ENCODE data around the gene IL20.

Gene IL20, protein sequence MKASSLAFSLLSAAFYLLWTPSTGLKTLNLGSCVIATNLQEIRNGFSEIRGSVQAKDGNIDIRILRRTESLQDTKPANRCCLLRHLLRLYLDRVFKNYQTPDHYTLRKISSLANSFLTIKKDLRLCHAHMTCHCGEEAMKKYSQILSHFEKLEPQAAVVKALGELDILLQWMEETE

DNA sequence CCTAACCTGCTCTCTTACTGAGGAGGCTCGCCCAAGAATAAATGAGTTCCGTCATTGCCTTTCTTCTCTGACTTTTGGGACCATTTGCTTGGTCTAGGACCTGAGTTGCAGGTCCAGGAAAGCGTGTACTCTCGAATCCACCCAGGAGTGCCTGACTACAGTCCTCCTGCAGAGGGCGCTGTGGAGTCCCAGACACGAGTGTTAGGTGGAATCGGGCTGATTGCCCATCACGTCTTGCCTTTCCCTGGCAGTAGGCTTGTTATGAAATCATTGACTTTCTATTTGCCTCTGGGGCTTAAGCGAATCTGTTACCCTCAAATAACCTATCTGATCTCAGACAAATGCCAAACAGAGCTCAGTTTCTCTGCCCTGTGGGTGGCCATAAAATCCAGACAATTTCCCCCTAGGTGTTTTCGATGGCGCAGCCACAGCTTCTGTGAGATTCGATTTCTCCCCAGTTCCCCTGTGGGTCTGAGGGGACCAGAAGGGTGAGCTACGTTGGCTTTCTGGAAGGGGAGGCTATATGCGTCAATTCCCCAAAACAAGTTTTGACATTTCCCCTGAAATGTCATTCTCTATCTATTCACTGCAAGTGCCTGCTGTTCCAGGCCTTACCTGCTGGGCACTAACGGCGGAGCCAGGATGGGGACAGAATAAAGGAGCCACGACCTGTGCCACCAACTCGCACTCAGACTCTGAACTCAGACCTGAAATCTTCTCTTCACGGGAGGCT lies at the start of gene IL20:
Gene IL20, plus strand, starts transcription at position 685 of the 733 bp plus-strand sequence. CDS start 230 bp downstream, outside the sequence.
- peak; percentile 76 for DNase-seq (ENCODE audit: low spot score)

DNA sequence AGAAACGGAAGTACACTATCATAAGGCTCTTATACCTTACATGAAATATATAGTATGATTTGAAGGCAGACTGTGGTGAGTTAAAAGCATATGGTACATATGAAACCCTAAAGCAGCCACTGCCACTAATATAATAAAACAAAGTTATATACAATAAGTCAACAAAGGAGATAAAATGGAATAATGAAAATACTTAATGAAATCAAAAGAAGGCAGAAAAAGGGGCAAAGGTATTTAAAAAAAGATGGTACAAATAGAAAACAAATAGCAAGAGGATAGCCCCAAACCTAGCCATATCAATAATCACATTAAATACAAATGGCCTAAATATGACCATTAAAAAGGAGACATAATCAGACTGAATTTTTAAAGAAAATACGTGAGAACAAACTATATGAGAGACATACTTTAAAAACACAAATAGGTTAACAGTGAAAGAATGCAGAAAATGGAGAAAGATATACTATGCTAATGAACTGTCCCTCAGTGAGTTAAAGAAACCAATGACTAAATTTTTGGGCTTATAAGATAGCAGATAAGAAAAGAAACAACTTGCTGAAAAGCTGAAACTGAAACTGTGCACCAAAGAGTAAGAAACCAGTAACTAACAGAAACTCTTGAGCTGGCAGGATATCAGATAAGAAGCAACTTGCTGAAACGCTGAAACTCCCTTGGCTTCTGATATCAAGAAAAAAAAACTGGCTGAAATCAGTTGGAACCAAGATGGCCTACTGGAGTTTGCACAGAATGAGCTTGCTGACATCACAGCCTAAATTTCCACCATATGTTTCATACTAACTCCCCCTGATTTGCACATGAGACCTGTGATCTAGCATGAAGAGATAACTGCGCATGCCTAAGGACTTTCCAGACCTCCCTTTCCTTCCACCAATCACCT lies 48.8 kb upstream of the IL20 start:
- DNase-seq (ENCODE audit: low spot score) = no peak

DNA sequence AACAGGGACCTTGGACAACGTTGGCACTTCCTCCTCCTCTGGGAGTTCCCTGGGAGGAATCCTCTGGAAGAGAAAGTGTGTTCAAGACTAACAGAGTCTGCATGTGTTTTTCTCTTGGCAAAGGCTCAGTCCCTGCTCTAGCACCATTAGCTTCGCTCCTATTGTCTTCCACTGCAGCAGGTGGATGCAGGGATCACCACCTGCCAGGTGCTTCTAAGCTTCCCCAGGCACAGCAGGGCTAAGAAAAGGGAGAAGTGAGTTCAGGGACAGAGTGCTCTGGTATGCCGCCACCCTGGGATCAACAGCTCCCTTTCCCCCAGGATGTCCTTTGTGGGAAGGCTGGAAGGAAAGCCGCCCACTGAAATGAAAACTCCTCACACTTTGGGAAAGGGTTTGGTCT lies 43.9 kb upstream of the IL20 start:
- DNase-seq (ENCODE audit: low spot score) = no peak

DNA sequence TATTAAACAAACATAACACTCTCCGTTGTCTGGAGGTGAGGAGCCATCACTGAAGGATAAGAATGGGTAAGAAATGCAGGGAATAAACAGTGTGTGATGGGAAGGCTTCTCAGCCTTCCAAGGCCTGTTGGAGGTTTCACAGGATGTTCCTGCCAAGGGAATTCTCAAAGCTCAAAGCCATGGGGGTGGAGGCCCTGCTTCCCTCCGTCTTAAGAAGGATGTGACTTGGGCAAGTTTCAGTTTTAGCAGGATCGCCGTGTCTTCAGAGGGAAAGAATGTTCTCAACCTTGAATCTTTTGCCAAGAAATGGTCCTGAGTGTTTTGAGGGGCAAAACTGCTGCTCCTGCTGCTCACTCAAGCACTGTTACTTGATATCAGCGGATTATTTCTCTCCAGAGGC lies 41.7 kb upstream of the IL20 start:
- no peak for DNase-seq (ENCODE audit: low spot score)

DNA sequence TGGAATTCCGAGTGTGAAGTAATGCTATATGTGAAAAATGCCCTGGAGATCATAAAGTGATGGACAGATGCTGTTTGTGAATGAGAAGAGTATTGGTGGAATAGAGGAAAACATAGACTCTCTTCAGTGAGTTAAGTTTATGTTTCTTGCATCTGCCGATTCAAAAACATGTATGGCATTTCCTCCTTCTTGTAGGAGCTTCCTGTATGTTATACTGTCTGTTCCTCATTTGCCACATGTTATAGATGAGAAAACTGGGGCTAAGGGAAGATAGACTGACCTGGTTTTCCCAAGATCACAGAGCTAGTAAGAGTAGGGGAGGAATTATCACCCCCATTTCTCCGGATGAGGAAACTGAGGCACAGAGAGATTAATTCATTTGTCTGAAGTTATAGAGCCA lies 41.1 kb upstream of the IL20 start:
- no peak for DNase-seq (ENCODE audit: low spot score)

DNA sequence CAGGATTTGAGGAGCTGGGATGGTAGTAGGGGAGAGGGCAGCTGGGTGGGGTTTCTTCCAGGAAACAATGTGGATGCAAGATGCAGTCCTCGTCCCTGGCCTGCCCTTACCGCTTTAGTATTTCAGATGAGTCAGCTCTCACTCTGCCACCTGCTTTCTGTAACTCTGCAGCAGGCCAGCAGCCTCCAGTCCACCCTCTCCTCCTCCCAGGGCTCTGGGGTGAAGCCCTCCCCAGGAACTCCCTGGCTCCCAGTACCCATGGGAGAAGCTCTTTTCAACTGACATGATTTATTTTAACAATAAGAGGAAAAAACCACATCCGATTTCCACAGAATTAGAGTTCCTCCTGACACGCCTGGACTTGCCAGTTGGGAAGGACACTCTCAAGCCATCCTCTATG lies 39.0 kb upstream of the IL20 start:
- peak; percentile 49 for DNase-seq (ENCODE audit: low spot score)

DNA sequence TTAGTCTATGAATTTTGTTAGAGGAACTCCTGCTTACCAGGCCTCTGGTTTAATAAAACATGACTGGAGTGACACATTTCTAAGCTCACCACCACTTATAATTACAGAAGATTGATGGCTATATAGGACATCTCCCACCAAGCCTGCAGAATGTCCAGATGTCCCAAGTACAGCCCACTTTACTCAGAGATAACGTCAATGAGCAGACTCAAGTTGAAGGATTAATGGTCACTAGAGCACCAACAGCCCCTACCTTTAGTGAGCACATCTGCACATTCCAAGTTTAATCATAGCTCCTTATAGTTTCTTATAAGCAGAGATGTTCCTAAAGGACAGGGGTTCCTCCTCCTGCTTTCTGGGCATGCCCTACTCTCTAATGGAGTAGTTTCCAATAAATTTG lies 37.4 kb upstream of the IL20 start:
- DNase-seq (ENCODE audit: low spot score) = no peak

DNA sequence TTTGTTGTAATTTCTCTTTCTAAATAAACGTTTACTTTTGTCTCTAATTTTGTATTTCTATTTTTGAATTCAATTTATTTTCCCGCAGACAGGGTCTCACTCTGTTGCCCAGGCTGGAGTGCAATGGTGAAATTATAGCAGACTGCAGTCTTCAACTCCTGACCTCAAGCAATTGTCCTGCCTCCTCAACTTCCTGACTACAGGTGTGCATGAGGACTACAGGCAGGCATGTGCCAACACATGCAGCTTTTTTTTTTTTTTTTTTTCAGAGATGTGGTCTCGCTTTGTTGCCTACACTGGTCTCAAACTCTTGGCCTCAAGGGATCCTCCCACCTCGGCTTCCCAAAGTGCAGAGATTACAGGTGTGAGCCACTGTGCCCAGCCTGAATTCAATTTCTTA lies 36.7 kb upstream of the IL20 start:
- DNase-seq (ENCODE audit: low spot score) = no peak

DNA sequence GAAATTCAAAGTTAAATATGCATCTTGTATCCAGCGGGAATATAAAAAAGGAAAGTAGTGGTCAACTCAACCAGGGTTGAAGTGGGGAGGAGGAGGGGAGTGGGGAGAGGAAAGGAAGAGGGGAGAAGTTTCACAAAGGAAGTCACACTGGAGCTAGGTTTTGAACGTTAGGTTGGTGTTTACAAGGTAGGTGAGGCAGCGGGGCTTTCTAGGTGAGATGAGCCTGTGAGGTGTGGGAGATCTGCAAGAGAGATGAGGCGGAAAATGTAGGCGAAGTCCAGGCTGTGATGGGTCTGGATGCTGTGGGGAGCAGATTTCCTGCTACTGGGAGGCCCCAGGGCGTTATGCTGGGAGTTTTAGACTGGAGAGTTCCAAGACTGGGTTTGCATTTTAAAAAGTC lies 36.1 kb upstream of the IL20 start:
- DNase-seq (ENCODE audit: low spot score) = no peak

DNA sequence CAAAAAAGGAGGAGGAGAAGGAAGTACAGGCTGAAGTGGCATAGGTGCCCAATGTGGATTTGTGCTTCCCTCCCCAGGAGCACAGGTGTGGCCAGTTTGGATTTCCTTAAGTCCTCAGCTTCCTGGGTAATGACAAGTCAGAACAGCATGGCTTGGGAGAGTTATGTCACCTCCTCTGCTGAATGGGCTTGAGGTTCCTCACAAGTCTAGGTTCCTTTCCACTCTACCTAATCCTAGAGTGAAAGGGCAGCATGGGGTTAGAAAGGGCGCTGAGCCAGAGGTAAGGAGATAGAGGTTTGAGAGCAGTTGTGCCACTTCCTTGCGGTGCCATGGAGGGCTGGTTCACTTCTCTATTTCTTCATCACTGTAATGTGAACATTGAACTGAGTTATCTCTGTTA lies 35.5 kb upstream of the IL20 start:
- no peak for DNase-seq (ENCODE audit: low spot score)

DNA sequence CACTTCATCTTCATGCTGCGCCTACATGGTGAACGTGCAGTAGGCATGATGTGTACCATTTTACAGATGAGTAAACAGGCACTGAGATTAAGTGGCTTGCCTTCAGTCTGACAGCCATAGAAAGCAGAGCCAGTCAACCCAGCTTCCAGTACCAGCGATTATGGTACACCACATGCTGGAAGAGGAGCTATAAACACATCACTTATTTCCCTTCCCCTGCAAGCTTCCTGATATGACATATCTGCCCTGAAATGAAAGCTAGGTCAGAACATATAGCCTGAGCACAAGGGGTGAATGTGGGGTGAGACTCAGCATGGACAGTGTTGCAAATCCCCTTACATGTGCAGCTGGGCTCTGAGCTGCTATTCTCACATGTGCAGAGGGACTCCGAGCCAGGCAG lies 33.8 kb upstream of the IL20 start:
- no peak for DNase-seq (ENCODE audit: low spot score)

DNA sequence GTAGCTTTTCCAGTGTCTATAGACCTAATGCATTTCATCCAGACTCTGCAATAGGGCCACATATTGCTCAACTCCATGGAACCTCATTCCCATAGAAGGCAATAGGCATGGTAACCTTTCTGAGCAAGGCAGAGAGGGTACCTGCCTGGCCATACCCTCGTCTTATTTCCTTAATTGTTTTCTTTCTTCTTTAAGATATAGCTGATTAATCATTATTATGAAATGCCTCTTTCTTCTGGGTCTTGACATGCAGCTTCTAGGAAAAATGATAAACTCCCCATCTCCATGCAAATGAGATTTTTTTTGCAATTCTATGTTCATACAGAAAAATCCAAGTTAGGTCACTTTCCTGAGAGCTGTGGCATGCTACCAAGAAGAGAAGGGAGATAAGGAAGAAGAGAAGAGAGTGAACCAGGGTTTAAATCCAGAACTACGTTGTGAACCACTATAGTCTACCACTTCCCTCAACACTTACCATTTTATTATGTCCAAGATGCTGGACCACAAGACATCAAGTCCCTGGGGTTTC lies 33.0 kb upstream of the IL20 start:
- no peak for DNase-seq (ENCODE audit: low spot score)

DNA sequence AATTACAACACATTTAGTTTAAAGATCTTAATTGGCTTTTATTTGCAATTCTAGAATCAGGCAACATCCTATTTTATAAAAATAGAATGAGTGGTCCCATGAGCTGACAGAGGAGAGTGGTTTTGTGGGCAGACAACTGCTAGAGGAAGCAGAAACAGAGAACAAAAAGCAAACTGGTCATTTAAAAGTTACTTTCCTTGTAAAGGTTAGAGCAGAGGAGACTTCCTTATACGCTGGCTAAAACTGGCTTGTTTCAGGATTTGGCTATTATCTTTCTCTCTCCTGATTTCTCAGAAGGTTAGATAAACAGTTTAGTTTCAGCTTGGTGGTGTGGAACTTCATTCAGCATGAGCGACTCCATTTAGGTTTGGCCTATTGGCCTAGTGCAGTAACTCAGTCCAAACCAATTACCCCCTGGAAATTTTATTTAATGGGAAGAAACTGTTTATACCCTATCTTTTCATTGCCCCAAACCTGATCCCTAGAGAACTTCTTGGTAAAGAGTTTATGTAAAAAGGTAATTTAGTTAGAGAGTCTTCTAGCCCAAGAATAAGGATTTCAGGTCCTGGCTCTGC lies 32.2 kb upstream of the IL20 start:
- DNase-seq (ENCODE audit: low spot score) = no peak

DNA sequence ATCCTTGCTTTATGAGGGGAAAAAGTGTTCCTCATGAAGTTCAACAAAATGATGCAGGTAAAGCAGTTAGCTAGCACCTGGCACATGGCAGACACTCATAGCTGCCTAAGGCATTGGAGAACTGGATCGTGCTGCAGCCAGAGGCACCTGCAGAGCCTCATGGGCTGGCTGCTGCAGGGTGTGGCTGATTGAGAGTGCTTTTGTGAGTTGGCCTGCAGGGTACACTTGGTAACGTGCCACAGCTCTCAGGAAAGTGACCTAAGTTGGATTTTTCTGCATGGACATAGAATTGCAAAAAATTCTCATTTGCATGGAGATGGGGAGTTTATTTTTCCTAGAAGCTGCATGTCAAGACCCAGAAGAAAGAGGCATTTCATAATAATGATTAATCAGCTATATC lies 31.6 kb upstream of the IL20 start:
- no peak for DNase-seq (ENCODE audit: low spot score)

DNA sequence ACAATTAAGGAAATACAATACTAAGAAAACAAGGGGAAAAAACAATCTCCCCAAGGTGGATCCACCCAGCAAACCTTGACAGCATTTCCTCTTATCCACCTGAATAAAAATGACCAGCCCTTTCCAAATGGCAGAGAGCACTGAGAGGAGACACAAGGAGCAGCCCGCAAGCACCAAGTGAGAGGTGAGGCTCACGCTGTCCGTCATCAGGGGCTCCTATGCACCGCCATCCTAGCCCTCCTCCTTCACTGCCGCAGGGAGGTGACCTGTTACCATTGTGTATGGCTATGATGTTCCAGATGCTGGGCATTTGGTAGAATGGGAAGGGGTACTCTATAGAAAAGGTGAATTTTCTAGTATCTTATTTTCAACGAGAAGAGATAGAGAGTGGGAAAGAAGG lies 31.2 kb upstream of the IL20 start:
- no peak for DNase-seq (ENCODE audit: low spot score)

DNA sequence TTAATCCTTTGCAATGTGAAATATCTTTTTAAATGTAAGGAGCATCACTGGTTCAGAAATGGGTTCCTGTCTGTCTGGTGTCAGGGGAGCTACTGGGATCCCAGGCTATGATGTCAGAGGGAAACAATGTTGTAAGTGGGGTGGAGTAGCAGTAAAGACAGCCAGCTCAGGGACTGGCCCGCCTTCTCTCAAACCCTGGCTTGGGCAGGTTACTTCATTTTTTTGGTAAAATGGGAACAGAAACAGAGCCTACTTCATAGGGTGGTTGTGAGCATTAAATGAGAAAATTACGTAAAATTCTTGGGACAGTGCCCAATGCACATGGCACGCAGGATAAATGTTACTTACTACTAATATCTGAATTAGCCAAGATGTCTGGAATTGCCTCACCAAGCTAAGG lies 30.7 kb upstream of the IL20 start:
- DNase-seq (ENCODE audit: low spot score) = peak; percentile 63

DNA sequence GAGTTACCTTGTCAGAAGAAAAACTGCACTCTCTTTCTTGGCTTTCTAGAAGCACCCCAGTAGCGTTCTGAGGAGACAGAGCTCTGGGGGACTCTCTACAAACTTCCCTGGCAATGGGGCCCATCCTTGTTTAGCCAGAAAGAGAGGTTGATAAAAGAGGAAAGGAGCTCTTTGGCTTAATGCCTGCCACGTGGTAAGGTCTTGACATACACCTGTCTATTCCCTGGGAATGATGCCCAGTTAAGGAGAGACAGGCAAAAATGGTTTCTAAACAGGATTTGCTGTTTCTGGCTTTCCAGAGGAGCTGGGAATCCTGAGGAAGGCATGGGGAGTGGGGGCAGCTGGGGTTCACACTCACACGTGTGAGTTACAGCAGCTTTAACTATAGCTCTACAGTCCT lies 30.2 kb upstream of the IL20 start:
- DNase-seq (ENCODE audit: low spot score) = no peak

DNA sequence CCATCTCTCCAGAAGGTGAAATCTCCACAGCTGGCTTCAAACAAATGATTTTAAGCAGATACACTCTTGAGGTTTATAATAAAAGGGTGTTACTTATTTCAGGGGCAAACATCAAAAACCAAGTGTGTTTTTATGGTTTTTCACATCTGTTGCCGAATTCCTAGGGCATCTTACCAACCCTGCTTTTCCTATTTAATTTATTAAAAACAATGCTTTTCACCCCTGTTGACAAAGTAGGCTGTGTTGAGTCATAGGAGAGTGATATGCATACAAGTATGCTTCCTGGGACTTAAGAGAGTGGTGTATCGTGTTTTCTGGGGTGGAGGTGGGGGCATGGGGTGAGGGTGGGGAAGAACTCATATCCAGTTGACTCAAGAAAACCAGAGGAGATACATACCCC lies 29.3 kb upstream of the IL20 start:
- DNase-seq (ENCODE audit: low spot score) = peak; percentile 53

DNA sequence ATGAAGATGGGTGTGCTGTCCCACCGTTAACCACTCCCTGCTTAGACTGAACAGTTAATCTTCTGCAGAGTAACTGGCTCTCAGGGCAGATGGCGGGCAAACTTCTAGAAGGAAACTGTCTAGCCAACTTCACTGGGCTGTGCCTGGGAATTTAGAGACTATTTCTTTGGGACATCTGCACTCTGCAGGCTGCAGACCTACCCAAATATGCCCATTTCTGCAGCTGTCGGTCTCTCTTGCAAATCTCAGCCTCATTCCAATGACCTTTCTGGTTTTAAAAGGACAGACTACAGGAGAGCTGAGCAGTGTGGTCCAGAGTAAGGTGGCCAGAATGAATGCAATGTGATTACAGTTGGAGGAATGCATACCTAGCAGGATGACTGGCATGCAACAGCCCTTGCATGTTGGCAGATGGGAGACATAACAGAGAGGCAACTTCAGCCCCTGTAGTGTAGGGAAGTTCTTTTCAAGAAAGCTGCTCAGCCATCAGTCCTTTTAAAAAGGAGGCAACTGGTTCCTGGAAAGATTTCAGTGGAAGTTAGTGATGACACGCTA lies 26.3 kb upstream of the IL20 start:
- DNase-seq (ENCODE audit: low spot score) = no peak

DNA sequence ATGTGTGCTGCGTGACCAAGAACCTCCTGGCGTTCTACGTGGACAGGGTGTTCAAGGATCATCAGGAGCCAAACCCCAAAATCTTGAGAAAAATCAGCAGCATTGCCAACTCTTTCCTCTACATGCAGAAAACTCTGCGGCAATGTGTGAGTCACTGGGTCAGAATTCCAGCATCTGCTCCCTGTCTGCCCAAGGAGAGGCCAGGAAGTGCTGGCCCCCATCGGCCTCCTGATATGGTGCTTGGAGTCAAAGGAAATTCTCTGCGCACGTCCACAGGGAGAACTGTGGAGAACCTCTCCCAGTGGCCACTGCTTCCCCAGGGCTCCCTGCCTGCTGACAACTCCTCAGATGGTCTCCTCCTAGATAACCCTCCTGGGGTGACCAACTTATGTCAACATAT lies 25.6 kb upstream of the IL20 start:
- peak; percentile 89 for DNase-seq (ENCODE audit: low spot score)

DNA sequence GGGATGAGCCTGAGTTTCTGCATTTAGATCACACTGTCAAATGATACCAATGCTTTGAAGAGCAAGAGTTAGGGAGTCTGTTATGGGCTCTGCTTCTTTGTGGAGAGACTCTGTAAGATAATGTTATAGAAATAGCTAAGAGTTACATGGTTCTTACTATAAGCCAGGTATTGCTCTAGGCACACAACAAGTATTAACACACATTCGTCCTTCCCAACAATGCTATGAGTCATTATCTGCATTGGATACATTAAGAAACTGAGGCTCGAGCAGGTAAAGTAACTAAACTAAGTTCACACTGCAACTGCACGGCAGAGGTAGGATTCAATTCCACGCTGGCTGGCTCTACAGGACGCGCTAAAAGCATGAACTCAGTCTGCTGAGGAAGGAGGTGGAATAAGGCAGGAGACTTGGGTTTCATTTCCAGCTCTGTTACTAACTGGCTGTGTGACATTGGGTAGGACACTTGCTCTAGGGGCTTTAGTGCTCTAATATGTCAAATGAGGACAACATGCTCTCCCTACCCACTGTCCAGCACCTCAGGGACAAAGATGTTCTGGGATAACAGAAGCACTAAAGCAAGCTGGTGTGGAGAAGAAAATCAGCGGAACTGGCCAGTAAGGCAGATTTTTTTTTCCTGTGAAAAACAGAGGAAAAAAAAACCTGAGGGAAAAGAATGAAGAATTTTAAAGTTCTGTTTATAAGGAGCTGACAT lies 23.7 kb upstream of the IL20 start:
- no peak for DNase-seq (ENCODE audit: low spot score)

DNA sequence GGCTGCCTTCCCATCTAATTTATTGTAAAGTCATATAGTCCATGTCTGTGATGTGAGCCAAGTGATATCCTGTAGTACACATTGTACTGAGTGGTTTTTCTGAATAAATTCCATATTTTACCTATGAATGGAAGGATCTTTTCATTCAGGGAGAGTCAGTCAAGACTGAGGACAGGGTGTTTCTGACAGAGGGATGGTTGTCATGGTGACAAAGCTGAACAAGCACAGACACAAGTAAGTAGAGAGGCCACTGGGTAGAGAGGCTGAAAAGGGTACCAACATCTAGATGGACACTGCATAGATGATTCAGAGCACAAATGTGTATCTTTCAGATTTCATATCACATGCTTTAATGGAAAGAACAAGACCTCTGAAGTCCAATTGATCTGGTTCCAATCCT lies 22.6 kb upstream of the IL20 start:
- DNase-seq (ENCODE audit: low spot score) = no peak
